HepG2 (cell line): ENCODE data around the gene KXD1. TPM values are rescaled to one million over a fixed set of nuclear protein-coding genes. Genes with fewer than 3 reads are reported as not detected.

Experiments
- ASH2L ChIP-seq: fragments of 300-600, 200-600 bp; sonication (generic); IDR thresholded peaks from 2 replicates; pipeline ENCODE4 v1.7.0; 2017; ENCODE audit warnings: low read depth, mild to moderate bottlenecking, moderate library complexity, mixed read lengths, low read length; ENCODE audit not compliant: insufficient read length
- CSRNP2 ChIP-seq: sonication (generic); formaldehyde crosslinking; conservative IDR thresholded peaks from 2 replicates; pipeline ENCODE4 v1.8.0; 2022; ENCODE audit warnings: low read depth, missing genetic modification reagents
- MED1 ChIP-seq: sonication (generic); formaldehyde crosslinking; IDR thresholded peaks from 2 replicates; pipeline ENCODE4 v1.4.0; 2020; ENCODE audit warnings: missing genetic modification reagents
- SMARCC2 ChIP-seq: fragments of 450-650 bp; IDR thresholded peaks from 2 replicates; pipeline ENCODE4 v1.6.1; 2017; ENCODE audit warnings: antibody characterized with exemption, mild to moderate bottlenecking
- TAF15 ChIP-seq: fragments of 200-400 bp; formaldehyde crosslinking; IDR thresholded peaks from one replicate; pipeline ENCODE4 v1.6.1; 2018; ENCODE audit warnings: mild to moderate bottlenecking, low read depth, low read length; ENCODE audit not compliant: poor library complexity, severe bottlenecking
- THAP11 ChIP-seq: IDR thresholded peaks from 2 replicates; pipeline ENCODE4 v1.6.1; 2016; ENCODE audit warnings: missing biosample characterization, missing genetic modification reagents
- ZHX2 ChIP-seq, 2 experiments: sonication (generic) in 1 of 2; formaldehyde crosslinking in 1 of 2; IDR thresholded peaks; 2 replicates each; pipeline versions ENCODE4 v1.6.1 to v1.9.0; 2014 to 2022; ENCODE audit warnings: antibody characterized with exemption in 1 of 2, borderline replicate concordance in 1 of 2, inconsistent platforms in 1 of 2, low read depth in 1 of 2, missing genetic modification reagents in 1 of 2
- ZNF160 ChIP-seq: sonication (generic); formaldehyde crosslinking; IDR thresholded peaks from 2 replicates; pipeline ENCODE4 v1.8.0; 2022; ENCODE audit warnings: mild to moderate bottlenecking, inconsistent platforms, missing genetic modification reagents
- ZNF260 ChIP-seq: sonication (generic); formaldehyde crosslinking; IDR thresholded peaks from 2 replicates; pipeline ENCODE4 v1.4.0; 2020; ENCODE audit warnings: missing genetic modification reagents, low read depth, mild to moderate bottlenecking, borderline replicate concordance
- ZNF446 ChIP-seq: sonication (generic); formaldehyde crosslinking; IDR thresholded peaks from 2 replicates; pipeline ENCODE4 v1.5.0; 2020; ENCODE audit warnings: mild to moderate bottlenecking, missing genetic modification reagents
- ZNF605 ChIP-seq: sonication (generic); formaldehyde crosslinking; IDR thresholded peaks from 2 replicates; pipeline ENCODE4 v1.8.0; 2022; ENCODE audit warnings: mild to moderate bottlenecking, missing genetic modification reagents
- polyA plus RNA-seq, 8 experiments: library from polyadenylated mRNA; depleted of rRNA in 3 of 8; stranded (reverse) in 7 of 8; unstranded in 1 of 8; fragments of >200 nt; fragmentation: Illumina TruSeq in 4 of 8; extraction: Trizol in 4 of 8; gene quantifications; 2 replicates each; pipeline versions ENCODE4 v1.2.1 to v1.2.3, GENCODE V29; 2011 to 2016; ENCODE audit warnings: low read depth in 4 of 8, missing spikeins in 1 of 8, mixed read lengths in 1 of 8; ENCODE audit not compliant: insufficient read depth in 1 of 8
- total RNA-seq, 5 experiments: library from RNA; depleted of rRNA; stranded (reverse); fragments of >200 nt; fragmentation: Illumina TruSeq; extraction: Trizol; gene quantifications; 2 replicates each; pipeline ENCODE4 v1.2.3, GENCODE V29; 2016; ENCODE audit warnings: low read depth in 1 of 5
- TF ChIP-seq, protein P1 (sequence below): sonication (generic); formaldehyde crosslinking; IDR thresholded peaks from 2 replicates; pipeline ENCODE4 v1.4.0; 2020; ENCODE audit warnings: missing genetic modification reagents
- TF ChIP-seq, protein P2 (sequence below): sonication (generic); formaldehyde crosslinking; IDR thresholded peaks from 2 replicates; pipeline ENCODE4 v1.9.0; 2021; ENCODE audit warnings: missing genetic modification reagents, mild to moderate bottlenecking, borderline replicate concordance
- TF ChIP-seq, protein P3 (sequence below): sonication (generic); formaldehyde crosslinking; IDR thresholded peaks from 2 replicates; pipeline ENCODE4 v1.4.0; 2020; ENCODE audit warnings: mild to moderate bottlenecking, missing genetic modification reagents

The KXD1 gene
- total and polyA plus RNA-seq, 2 of the 13 experiments (the other 11 are each of a cell fraction or from before 2014, with no cell fraction given) = 44.6 to 143 TPM

DNA sequence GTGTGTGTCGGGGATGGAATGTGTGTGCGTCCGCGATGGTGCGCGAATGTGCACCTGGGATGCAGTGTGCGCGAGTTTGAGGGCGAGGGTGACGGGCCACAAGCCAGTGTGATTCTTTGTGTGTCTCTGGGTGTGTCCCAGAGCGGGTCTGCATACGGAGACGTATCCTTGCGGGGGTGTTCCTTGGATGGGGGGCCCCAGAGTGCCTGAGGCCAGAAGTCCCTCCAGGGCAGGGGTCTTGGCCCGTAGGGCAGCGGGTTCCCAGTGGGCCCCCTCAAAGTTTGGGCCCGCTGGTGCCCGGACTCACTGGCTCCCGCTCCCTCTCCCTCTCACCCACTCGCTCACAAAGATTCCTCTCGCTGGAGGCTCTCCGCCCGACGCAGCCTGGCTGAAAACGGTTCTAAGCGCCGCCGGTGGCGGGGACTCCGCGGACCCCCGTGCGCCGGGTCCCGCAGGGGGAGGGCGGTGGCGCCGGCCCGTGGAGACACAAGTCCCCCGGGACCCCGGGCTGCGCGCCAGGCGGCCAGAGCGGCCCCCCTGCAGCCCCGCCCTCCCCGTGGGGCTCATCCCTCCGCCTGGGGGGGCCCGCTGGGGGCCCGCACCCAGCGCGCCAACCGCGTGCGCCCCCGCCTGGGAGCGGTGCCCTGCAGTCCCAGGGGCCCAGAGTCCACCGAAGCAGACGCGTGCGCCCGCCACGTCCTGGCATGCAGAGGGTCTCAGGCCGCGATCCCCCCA lies 48.0 kb downstream of the KXD1 start (continued):
- peak; percentile 48 for TF ChIP-seq ASH2L
- TF ChIP-seq, protein P1, sequence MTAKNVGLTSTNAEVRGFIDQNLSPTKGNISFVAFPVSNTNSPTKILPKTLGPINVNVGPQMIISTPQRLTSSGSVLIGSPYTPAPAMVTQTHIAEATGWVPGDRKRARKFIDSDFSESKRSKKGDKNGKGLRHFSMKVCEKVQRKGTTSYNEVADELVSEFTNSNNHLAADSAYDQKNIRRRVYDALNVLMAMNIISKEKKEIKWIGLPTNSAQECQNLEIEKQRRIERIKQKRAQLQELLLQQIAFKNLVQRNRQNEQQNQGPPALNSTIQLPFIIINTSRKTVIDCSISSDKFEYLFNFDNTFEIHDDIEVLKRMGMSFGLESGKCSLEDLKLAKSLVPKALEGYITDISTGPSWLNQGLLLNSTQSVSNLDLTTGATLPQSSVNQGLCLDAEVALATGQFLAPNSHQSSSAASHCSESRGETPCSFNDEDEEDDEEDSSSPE (CRISPR knock-in tag) = 0 out of 2 replicates have a peak, but pooled peaks have one; percentile 17
- peak; percentile 61 for TF ChIP-seq ZNF446 (CRISPR knock-in tag)
- no peak for TF ChIP-seq ZHX2 (IDR thresholded peaks at IDR 0.05; ENCODE audit: low read depth)
- no peak for TF ChIP-seq ZHX2 (CRISPR knock-in tag; IDR thresholded peaks at IDR 0.05; ENCODE audit: borderline replicate concordance)
- TF ChIP-seq SMARCC2 = no peak
- TF ChIP-seq ZNF605 (CRISPR knock-in tag) = no peak
- TF ChIP-seq, protein P2, sequence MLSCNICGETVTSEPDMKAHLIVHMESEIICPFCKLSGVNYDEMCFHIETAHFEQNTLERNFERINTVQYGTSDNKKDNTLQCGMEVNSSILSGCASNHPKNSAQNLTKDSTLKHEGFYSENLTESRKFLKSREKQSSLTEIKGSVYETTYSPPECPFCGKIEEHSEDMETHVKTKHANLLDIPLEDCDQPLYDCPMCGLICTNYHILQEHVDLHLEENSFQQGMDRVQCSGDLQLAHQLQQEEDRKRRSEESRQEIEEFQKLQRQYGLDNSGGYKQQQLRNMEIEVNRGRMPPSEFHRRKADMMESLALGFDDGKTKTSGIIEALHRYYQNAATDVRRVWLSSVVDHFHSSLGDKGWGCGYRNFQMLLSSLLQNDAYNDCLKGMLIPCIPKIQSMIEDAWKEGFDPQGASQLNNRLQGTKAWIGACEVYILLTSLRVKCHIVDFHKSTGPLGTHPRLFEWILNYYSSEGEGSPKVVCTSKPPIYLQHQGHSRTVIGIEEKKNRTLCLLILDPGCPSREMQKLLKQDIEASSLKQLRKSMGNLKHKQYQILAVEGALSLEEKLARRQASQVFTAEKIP = no peak
- no peak for TF ChIP-seq ZNF260 (CRISPR knock-in tag)
- TF ChIP-seq CSRNP2 (CRISPR knock-in tag) = 0 out of 2 replicates have a peak, but pooled peaks have one; percentile 26
- TF ChIP-seq THAP11 (CRISPR knock-in tag) = 0 out of 2 replicates have a peak, but pooled peaks have one; percentile 18
- TF ChIP-seq ZNF160 (CRISPR knock-in tag) = 0 out of 2 replicates have a peak, but pooled peaks have one; percentile 4
- TF ChIP-seq TAF15 = peak; percentile 29
- TF ChIP-seq, protein P3, sequence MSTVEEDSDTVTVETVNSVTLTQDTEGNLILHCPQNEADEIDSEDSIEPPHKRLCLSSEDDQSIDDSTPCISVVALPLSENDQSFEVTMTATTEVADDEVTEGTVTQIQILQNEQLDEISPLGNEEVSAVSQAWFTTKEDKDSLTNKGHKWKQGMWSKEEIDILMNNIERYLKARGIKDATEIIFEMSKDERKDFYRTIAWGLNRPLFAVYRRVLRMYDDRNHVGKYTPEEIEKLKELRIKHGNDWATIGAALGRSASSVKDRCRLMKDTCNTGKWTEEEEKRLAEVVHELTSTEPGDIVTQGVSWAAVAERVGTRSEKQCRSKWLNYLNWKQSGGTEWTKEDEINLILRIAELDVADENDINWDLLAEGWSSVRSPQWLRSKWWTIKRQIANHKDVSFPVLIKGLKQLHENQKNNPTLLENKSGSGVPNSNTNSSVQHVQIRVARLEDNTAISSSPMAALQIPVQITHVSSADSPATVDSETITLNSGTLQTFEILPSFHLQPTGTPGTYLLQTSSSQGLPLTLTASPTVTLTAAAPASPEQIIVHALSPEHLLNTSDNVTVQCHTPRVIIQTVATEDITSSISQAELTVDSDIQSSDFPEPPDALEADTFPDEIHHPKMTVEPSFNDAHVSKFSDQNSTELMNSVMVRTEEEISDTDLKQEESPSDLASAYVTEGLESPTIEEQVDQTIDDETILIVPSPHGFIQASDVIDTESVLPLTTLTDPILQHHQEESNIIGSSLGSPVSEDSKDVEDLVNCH = no peak
- peak; percentile 14; the same call in 1 of the 2 replicates for TF ChIP-seq MED1 (CRISPR knock-in tag)
